ENCODE results near the gene C19orf53.

C19orf53 gene

DNA sequence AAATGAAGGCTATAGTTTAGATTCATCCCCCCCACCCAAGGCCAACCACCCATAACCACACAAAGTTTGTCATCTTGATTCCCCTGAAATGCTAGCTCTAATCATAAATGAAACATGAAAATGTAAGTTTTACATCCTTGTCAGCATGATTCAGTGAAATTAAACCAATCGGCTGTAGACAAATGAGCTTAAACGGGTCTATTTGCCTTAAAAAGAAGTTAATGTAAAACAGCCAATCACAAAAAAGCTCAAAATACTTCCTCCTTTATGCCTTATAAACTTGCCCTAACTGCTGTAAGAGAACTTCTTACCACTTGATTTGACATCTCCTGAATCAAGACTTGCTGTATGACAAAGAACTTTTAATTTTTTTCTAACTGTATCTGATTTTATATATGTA lies 44.4 kb upstream of the C19orf53 start:
- Histone ChIP-seq H3K9ac (ENCODE audit: low read depth, low read length) (no peak overlapping the region), H2AFZ (ENCODE audit: low read depth, low read length) (peak overlapping the region; percentile 26; the same call in 1 of the 2 replicates), H3K4me2 (ENCODE audit: insufficient read depth, low read length) (no peak overlapping the region), H3K4me3 (ENCODE audit: low read depth in 1 of 2, low read length in 2 of 2) (no peak overlapping the region), H3K36me3 (ENCODE audit: insufficient read depth, low read length) (no peaks in the 10 kb centered on the region), H3K27ac (ENCODE audit: low read length) (no peak overlapping the region), H3K9me3 (ENCODE audit: insufficient read depth, low read length, severe bottlenecking) (no peaks in the 10 kb centered on the region), H3K4me1 (ENCODE audit: insufficient read depth, low read length) (peaks cover 17% of the 10 kb centered on the region), H4K20me1 (ENCODE audit: insufficient read depth, low read length) (no peaks in the 10 kb centered on the region), H3K27me3 (ENCODE audit: insufficient read depth, low read length, poor library complexity) (no peaks in the 10 kb centered on the region), H3K79me2 (ENCODE audit: insufficient read depth, low read length) (no peaks in the 10 kb centered on the region)
- no peak for DNase-seq
- no peak for TF ChIP-seq CTCF (IDR thresholded peaks at IDR 0.05; ENCODE audit: borderline replicate concordance, extremely low read depth, low read length, poor library complexity, severe bottlenecking)
- no peak for TF ChIP-seq EZH2 (IDR thresholded peaks at IDR 0.05; ENCODE audit: borderline replicate concordance, low read depth, low read length, severe bottlenecking)
- ATAC-seq (ENCODE audit: insufficient read depth, low read depth), result no peak

DNA sequence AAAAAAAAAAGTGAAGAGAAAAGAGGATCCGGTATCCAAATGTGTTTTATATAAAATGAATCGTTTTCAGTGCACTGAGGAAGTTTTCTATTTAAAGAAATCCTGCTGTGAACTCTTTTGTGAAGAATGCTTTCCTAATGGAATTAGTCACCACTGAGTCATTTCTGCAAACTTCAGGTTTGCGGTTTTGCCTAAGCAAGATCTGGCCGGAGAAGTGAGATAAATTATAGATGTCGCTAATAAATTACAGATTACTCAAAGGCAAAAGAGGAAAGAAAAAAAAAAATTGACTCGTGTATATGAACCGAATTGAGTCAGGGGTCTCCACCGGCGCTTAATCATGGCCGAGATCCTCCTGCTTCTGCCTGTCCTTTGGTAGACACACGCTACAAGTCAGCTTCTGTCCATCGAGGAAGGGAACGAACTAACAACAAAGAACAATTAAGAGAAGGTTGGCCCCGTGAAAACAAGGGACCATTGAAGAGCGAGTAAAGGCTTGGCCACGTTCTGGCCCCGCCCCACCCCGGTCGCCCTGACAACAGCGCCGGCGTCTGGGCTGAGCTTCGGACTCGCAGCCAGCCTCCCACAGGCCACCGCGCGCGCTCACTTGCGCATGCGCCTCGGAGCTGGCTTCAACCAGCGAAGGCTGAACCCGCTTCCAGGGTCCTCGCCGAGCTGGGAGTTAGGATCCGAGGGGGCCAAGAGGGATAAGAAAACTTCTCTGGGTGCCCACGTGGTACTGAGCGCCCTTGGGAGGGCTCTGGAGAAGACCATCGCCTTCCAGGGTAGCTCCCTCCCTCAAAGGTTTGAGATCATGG lies 42.9 kb upstream of the C19orf53 start:
- H3K27me3 ChIP-seq (ENCODE audit: insufficient read depth, low read length, poor library complexity), result no peaks in the 10 kb centered on the region
- peak overlapping the region; percentile 85 for H3K9ac ChIP-seq (ENCODE audit: low read depth, low read length)
- peak overlapping the region; percentile 100 for H2AFZ ChIP-seq (ENCODE audit: low read depth, low read length)
- H3K4me1 ChIP-seq (ENCODE audit: insufficient read depth, low read length), result peaks cover 17% of the 10 kb centered on the region
- no peak for TF ChIP-seq CTCF (IDR thresholded peaks at IDR 0.05; ENCODE audit: borderline replicate concordance, extremely low read depth, low read length, poor library complexity, severe bottlenecking)
- no peak for TF ChIP-seq EZH2 (IDR thresholded peaks at IDR 0.05; ENCODE audit: borderline replicate concordance, low read depth, low read length, severe bottlenecking)
- H3K27ac ChIP-seq (ENCODE audit: low read length), result peak overlapping the region; percentile 90
- peak; percentile 100 for ATAC-seq (ENCODE audit: insufficient read depth, low read depth)
- peak overlapping the region; percentile 54 to 89; a peak in 3 of 4 replicates for H3K4me3 ChIP-seq (ENCODE audit: low read depth in 1 of 2, low read length in 2 of 2)
- DNase-seq, result peak; percentile 95
- no peaks in the 10 kb centered on the region for H3K79me2 ChIP-seq (ENCODE audit: insufficient read depth, low read length)
- no peaks in the 10 kb centered on the region for H4K20me1 ChIP-seq (ENCODE audit: insufficient read depth, low read length)
- H3K36me3 ChIP-seq (ENCODE audit: insufficient read depth, low read length), result no peaks in the 10 kb centered on the region
- H3K9me3 ChIP-seq (ENCODE audit: insufficient read depth, low read length, severe bottlenecking), result no peaks in the 10 kb centered on the region
- peak overlapping the region; percentile 100 for H3K4me2 ChIP-seq (ENCODE audit: insufficient read depth, low read length)

DNA sequence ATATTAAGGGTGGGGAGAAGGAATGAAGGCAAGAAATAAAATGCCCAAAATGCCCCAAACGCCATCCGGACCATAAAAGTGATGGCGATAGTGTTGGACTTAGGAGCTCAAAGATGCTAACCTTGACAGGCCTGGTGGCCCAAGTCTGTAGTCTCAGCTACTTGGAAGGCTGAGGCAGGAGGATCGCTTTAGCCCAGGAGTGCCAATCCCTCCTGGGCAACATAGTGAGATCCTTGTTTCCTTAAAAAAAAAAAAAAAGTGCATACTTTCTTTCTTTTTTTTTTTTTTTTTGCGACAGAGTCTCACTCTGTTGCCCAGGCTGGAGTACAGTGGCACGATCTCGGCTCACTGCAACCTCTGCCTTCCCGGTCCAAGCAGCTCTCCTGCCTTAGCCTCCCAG lies 41.9 kb upstream of the C19orf53 start:
- no peaks in the 10 kb centered on the region for H3K36me3 ChIP-seq (ENCODE audit: insufficient read depth, low read length)
- H3K9ac ChIP-seq (ENCODE audit: low read depth, low read length), result peak overlapping the region; percentile 85
- H4K20me1 ChIP-seq (ENCODE audit: insufficient read depth, low read length), result no peaks in the 10 kb centered on the region
- DNase-seq (no peak), ATAC-seq (ENCODE audit: insufficient read depth, low read depth) (no peak)
- no peaks in the 10 kb centered on the region for H3K79me2 ChIP-seq (ENCODE audit: insufficient read depth, low read length)
- H3K27ac ChIP-seq (ENCODE audit: low read length), result peak overlapping the region; percentile 90; the same call in 1 of the 2 replicates
- no peaks in the 10 kb centered on the region for H3K27me3 ChIP-seq (ENCODE audit: insufficient read depth, low read length, poor library complexity)
- no peaks in the 10 kb centered on the region for H3K9me3 ChIP-seq (ENCODE audit: insufficient read depth, low read length, severe bottlenecking)
- no peak for TF ChIP-seq CTCF (IDR thresholded peaks at IDR 0.05; ENCODE audit: borderline replicate concordance, extremely low read depth, low read length, poor library complexity, severe bottlenecking)
- no peak for TF ChIP-seq EZH2 (IDR thresholded peaks at IDR 0.05; ENCODE audit: borderline replicate concordance, low read depth, low read length, severe bottlenecking)
- H2AFZ ChIP-seq (ENCODE audit: low read depth, low read length), result peak overlapping the region; percentile 100
- peak overlapping the region; percentile 100 for H3K4me2 ChIP-seq (ENCODE audit: insufficient read depth, low read length)
- peaks cover 17% of the 10 kb centered on the region for H3K4me1 ChIP-seq (ENCODE audit: insufficient read depth, low read length)
- H3K4me3 ChIP-seq (ENCODE audit: low read depth in 1 of 2, low read length in 2 of 2), result peak overlapping the region; percentile 54 to 89; a peak in 3 of 4 replicates

All from DND-41 (cell line).